Transverse colon (tissue), 4 donors: Measurements from ENCODE around the gene PFN3.

Source experiments
- EP300 ChIP-seq: sonication (generic); formaldehyde crosslinking; IDR thresholded peaks from one replicate; pipeline ENCODE4 v1.6.1; 2017; ENCODE audit warnings: antibody characterized with exemption, low read depth
- POLR2A ChIP-seq: fragments of 450-650 bp; IDR thresholded peaks from one replicate; pipeline ENCODE4 v1.6.1; 2016; ENCODE audit warnings: antibody characterized with exemption, mild to moderate bottlenecking, moderate library complexity
- POLR2AphosphoS5 ChIP-seq, 3 donors: sonication (generic); formaldehyde crosslinking; IDR thresholded peaks; one replicate each; pipeline ENCODE4 v1.6.1; 2016; ENCODE audit warnings: antibody characterized with exemption in 3 of 3
- TF ChIP-seq, protein P1 (sequence below), 5 experiments: fragments of 200-600 bp in 3 of 5; fragments of 450-650 bp in 2 of 5; sonication (generic) in 3 of 5; IDR thresholded peaks; 1 replicate in 2 of 5; 2 replicates in 3 of 5; pipeline ENCODE4 v1.5.1; 2016 to 2017; ENCODE audit warnings: antibody characterized with exemption in 5 of 5, inconsistent platforms in 3 of 5, mild to moderate bottlenecking in 2 of 5, moderate library complexity in 1 of 5

DNA sequence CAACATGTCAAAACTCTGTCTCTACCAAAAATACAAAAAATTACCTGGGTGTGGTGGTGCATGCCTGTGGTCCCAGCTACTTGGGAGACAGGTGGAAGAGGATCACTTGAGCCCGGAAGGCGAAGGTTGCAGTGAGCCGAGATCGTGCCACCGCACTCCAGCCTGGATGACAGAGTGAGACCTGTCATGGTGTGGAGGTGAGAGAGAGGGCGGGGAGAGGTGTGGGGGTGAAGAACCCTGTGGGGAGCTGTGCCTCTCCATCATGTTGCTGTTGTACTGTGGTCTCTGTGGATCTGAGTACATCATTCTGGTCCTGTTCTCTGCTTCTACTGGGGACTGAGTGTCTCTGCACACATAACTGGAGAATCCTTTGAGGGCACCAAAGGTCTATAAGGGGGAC, 27.6 kb downstream of the PFN3 start:
- TF ChIP-seq POLR2A (no peak), POLR2AphosphoS5 (IDR thresholded peaks at IDR 0.05) (no peak), EP300 (no peak)
- TF ChIP-seq, protein P1, sequence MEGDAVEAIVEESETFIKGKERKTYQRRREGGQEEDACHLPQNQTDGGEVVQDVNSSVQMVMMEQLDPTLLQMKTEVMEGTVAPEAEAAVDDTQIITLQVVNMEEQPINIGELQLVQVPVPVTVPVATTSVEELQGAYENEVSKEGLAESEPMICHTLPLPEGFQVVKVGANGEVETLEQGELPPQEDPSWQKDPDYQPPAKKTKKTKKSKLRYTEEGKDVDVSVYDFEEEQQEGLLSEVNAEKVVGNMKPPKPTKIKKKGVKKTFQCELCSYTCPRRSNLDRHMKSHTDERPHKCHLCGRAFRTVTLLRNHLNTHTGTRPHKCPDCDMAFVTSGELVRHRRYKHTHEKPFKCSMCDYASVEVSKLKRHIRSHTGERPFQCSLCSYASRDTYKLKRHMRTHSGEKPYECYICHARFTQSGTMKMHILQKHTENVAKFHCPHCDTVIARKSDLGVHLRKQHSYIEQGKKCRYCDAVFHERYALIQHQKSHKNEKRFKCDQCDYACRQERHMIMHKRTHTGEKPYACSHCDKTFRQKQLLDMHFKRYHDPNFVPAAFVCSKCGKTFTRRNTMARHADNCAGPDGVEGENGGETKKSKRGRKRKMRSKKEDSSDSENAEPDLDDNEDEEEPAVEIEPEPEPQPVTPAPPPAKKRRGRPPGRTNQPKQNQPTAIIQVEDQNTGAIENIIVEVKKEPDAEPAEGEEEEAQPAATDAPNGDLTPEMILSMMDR (IDR thresholded peaks at IDR 0.05) = no peak
